HG03139 (cell line): ENCODE data around the gene ADARB2.
A peak's percentile ranks its signal among the peaks of the same experiment; 100 is the strongest.

Experiments used
- ATAC-seq: cut with Tn5 transposase; IDR thresholded peaks from one replicate; pipeline ENCODE4 v1.9.1; 2021; ENCODE audit not compliant: unreplicated experiment

The ADARB2 gene

DNA sequence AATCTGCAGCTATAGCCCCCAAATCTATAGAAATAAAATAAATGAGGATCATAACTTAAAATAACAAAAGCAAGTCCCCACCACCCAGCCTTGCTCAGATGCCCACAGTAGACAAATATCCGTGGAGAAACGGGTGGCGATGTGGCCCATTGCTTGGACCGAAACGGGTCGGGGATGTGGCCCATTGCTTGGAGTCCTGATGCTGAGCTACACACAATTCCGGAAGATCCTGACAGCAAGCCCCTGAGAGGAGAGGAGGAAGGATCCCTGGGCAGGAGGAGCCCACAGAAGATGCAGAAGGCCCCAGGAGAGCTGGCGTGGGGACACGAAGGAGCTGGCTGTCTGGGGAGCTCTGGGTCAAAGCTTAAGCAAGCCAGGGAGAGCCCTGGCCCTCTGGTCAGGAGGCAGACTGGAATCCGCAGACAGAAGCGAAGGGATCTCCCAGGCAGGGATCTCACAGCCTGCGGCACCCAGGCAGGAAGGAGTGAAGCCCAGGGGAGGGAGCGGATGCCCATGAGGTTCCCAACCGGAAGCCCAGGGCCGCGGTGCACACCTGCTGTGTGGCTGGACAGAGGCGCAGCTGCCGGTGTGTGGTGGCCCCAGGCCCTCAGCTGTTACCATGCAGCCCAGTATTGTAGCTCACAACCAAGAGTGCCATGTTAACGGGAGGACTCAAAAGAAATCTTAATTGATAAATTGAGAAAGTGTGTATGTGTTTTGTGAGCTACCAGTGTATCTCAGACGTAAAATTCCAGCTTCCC, 138.8 kb downstream of the ADARB2 start:
- ATAC-seq = no peak

DNA sequence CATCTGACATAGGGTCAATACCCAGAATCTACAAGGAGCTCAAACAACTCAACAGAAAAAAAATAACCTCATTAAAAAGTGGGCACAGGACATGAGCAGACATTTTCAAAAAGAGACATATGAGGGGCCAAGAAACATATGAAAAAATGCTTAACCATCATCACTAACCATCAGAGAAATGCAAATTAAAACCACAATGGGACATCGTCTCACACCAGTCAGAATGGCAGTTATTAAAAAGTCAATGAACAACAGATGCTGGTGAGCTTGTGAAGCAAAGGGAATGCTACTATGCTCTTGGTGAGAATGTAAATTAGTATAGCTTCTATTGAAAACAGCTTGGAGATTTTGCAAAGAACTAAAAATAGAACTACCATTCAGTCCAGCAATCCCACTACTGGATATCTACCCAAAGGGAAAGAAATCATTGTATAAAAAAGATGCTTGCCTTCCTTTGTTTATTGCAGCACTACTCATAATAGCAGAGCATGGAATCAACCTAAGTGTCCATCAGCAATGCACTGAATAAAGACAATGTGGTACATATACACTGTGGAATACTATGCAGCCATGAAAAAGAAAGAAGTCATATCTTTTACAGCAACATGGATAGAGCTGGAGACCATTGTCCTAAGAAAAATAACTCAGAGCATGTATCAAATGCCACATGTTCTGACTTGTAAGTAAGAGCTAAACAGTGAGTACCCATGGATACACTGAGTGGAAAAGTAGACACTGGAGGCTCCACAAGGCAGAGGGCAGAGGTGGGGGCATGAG, 139.8 kb downstream of the ADARB2 start:
- ATAC-seq = peak; percentile 58

DNA sequence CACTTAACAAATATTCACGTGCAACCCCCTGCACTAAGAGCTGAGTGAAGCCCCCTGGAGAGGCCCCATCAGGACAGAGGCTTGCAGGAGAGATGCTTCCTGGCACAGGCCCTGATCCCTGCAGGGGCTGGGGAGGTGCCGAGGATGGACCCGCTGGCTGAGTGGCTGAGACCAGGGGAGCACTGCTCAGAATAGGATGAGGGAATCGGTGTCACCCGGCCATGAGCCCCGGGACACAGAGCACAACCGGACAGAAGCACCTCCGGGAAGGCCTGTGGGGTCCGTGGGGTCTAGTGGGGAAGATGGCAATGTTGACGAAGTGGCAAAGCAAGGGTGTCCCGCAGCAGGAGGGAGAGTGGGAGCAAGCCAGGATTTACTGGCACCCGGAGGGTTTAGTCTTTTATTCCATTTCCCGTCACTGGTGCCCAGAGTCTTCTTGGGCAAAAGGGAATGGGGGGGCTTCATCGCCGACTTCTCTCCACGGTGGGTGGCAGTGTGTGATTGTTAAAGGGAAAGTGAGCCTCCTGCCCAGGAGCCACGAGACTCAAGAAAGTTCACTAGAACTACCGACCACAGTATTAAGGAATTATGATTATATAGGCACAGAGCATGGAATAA, 140.7 kb downstream of the ADARB2 start:
- no peak for ATAC-seq

DNA sequence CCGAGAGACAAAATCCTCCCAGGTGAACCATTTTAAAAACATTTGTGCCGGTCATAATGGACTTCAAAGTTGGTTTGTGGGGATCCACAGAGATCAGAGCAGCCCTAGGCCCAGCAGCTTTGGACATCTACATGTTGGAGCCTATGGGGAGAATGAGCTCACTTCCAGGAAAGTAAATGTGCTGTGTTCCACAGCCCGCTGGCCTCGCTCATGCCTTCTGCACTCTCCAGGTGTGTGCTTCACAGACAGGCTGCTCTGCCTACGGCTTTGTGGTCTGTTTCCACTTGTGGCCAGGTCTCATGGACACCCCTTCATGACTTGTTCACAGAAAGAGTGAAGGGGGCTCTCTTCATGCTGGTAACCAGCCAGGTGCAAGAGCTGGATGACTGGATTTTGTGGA, 141.6 kb downstream of the ADARB2 start:
- ATAC-seq = no peak

DNA sequence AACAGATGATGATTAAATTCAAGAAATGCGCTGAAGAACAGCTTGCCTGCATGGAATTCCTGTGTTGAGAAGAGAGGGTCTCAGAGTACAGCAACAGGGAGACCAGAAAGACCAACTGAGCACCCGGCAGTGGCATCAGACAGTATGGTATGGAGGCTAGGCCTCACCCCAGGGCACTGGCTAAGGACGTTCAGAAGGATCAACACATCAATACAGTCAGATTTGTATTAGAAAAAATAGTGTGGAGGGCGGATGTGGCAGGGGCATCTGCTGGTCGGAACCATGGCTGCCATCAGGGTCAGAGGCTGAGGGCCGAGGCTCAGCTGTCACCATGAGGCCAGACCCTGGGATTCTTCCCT, 142.1 kb downstream of the ADARB2 start:
- ATAC-seq = no peak

DNA sequence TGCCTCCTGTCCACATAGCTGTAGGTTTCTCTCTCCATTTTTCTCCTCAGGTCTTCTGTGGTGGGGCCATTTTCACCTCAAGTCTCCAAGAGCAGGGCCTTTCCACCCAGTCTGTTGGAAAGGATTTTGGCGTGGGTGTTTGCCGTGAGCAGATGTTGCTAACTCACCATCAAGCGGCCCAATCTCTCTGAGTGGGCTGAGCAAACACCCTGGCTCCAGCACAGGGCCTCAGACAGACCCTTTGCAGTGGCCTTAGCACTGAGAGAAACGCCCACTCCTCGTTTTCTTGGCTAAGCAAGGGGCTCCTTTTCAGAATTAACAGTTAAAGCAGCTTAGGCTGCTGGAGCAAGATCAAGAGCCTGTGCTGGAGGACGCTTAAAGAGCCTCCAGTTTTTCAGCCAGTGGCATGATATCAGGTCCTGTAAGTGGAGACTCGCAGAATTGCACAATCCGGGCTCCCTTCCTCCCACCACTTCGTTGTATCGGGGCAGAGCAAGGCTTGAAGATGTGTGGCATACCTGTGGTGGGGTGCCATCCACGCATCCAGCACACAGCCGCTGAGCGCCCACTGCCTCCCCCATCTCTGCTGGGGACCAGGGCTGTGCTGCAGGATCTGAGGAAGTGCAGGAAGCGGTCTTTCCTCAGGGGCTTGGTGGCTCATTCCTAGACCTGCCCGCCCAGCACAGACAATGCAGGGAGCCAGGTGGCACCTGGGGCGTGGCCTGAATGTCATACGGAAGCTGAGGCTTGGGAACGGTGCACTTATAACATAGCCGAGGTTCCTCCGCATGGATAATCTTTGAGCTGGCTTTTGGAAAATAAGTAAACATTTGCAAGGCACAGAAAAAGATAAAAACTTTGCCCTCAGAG, 142.7 kb downstream of the ADARB2 start:
- no peak for ATAC-seq

DNA sequence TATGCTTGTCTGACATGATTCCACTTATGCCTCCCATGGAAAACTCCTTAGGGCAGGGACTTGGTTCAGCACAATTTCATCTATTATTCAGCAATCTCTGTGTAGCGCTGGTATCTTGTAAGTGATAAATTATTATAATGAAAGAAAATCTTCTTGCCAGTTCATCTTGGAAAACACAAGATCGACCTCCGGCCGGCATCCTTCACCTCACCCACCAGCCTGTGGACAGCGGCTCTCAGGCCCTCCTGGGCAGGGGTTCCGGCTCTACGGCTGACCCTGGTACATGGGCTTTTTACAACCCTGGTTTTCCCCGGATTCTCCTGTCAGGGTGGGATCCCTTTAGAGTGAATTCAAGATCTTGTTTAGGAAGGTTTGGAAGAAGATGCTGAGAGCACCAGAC, 145.6 kb downstream of the ADARB2 start:
- no peak for ATAC-seq

DNA sequence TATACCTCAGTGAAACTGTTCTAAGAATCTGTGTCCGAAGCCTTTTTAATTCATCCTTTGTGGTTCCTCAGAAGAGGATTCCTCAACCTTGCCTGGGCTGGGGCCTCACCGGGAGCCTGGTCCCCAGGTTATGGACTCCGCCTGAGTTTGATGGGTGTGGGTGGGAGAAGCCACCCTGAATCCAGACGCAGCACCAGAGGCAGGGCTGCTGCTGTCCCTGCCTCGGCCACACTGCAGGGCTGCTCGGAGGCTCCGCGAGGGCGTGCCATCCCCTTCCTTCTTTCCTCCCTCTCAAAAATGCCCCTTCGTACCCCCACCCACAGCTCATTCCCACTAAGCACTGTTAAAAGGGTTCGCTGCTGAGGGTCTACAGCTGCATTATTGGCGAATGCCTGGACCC, 146.3 kb downstream of the ADARB2 start:
- ATAC-seq = no peak

DNA sequence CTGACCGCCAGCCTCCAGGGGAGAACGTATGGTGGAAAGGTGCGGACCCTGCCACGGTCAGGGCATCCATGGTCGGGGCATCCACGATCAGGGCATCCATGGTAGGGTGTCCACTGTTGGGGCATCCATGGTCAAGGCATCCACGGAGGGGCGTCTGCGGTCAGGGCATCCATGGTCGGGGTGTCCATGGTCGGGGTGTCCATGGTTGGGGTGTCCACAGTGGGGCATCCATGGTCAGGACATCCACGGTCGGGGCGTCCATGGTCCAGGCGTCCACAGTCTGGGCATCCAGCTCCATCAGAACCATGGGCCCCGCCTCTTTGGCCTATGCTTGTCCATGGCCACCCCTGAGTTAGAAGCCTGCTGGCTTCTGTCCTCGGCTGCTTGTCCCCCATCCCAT, 148.1 kb downstream of the ADARB2 start:
- no peak for ATAC-seq

DNA sequence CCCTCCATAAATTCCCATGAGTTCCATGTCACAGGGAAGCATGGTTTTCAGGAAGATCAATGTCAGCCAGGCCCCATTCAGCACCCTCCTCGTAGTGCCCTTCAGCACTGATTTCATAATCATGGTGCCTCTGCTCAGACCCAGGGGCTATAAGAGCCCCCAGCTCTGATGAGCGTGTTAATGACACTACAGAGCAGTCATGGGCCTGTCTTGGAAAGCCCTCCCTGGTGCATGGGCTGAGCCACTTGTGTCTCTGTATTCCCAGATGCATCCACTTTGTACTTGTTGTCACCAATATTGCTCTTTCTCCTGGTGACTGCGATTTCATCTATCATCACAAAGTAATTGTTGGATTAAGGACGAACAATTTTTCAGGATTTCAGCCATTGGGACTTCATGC, 154.6 kb downstream of the ADARB2 start:
- no peak for ATAC-seq

DNA sequence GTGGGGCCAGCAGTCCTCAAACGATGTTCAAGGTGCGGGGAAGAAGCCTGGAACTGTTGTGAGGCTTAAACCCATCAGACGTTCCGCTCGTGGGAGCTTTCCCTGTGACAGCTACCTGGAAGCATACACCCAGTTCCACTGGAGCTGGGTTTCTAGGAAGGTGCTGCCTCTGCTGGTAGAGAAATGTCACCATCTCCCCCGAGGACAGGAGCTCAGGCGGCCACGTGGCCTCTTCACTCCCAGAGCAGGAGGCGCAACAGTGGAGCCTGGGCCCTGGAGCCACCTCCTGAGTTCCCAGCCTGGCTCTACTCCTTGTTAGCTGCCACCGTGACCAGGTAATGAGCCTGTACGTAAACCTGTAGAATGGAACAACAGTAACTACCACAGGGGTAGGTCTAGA, 156.1 kb downstream of the ADARB2 start:
- ATAC-seq = no peak

DNA sequence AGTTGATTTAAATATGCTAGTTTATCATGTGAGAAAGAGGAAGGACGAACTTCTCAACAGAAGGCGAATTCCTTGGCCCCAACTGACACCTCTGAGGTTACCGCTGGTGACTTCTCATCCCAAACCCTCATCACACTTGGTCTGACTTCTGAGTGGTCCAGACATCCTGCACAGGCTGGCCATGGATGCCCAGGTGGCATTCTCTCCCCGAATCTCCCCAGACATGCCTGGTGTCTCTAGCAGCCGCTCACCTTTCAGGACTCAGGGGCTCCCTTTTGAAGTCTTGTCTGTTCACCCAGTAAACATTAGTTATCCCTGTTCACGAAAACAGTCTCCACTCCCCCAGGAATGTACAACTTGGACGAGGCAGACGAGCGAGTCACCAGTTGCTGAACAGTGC, 157.7 kb downstream of the ADARB2 start:
- ATAC-seq = no peak

DNA sequence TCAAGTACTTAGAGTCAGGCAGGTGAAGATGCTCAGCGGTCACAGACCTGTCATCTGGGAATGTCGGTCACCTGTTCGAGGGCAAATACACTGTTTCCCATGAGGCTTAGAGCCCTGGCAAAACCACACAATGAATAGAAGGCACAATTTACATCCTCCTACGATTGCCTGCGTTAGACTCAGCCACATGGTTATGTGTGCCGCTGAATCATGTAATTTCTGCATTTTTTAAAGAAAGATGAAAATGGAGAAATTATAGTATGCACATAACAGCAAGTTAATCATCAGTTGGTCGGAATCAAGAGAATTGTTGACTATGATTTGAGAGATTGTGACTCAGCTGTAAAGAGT, 158.2 kb downstream of the ADARB2 start:
- no peak for ATAC-seq

DNA sequence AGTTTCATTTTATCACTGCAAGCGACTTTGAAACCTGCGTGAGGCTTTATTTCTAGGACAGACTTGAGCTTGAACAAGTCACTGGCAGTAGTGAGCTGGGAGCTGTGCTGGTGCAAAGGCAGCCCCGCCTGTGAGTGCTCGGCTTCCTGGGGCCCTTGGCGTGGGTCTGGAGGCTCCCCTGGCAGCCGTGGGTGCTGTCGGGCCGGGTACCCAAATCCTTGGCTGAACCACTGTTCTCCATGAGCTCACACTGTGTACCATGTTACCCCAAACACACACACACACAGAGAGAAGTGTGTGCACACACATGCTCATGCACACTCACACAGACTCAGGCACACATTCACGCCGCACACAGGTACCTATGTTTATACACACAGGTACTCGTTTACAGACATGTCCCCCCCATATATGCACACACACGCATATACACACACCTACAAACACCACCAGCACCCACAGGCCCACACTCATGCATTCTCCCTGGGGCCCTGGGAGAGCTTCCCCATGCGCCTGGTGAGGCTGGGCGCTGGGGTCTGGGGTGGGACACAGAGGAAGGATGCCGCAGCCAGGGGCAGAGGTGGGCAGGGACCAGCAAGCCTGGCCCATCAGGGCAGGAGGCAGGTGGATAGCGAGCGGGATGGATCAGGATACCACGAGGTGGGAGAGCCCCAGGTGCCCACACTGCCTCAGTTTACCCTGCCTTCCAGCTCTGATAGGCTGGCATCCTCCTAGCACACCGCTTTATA, 158.8 kb downstream of the ADARB2 start:
- no peak for ATAC-seq

DNA sequence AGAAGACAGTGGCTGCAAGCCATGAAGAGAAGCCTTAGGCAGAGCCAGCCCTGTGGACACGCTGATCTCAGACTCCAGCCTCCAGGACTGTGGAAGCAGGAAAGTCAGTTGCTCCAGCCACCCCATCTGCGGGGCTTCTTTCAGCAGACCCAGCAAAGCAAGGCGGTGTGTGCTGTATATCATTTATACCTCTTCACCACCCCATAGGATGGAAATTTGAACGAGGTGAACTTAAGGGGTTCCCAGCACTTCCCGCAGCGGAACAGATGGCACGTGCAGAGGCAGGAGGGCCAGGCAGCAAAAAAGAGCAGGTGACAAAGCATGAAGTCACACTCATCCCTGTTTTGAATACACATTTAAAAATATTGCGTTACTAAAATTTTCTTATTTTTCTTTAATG, 159.4 kb downstream of the ADARB2 start:
- no peak for ATAC-seq

DNA sequence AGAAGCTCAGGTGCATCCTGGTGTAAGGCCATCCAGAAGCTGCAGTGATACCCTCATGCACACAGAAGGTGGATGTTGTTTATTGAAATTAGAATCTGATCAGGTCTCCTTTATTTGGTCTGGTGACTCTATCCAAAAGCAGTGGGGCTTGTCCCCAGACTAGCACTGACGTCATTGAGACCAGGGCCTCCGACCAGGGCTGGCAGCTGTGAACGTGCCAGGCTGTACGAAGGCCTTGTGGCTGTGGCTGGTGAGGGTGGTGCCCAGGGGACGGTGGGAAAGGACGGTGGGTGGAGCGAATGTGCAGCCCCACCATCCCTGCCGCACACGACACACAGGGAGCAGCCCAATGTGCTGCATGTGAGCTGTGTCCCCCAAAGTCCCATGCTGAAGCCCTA, 160.0 kb downstream of the ADARB2 start:
- ATAC-seq = no peak

DNA sequence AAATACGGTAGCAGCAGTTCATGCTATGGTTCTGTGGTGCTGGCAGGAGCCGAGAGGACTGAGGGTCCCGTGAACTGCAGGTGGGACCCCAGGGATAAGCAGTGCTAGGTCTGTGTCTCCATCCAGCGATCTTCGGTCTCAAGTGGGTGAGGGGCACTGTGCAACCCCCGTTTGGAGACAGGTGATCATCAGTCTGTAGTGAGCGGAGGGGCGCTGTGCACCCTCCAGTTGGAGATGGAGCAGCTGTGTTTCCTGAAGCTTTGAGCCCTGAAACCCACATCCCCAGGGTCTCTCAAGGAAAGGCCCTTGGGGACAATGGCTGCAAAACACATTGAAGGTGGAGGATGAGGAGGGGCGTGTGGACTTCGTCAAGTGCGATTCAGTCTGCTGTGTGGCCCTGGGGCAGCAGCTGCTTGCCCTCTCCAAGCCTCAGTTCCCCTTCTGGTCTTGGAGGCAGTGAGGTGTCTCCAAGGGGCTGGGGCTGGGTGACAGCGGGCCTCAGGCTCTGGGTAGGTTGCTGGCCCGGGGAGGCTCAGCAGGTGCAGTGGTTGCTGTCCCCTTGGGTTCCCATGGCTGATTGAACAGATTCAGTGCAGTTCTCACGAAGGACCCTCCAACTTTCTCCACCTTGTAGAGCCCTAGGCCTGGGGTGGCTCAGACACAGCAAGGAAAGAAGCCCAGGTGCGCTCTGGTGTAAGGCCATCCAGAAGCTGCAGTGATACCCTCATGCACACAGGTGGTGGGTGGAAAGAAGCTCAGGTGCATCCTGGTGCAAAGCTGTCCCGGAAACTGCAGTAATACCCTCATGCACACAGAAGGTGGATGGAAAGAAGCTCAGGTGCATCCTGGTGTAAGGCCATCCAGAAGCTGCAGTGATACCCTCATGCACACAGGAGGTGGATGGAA, 160.6 kb downstream of the ADARB2 start:
- ATAC-seq = no peak

DNA sequence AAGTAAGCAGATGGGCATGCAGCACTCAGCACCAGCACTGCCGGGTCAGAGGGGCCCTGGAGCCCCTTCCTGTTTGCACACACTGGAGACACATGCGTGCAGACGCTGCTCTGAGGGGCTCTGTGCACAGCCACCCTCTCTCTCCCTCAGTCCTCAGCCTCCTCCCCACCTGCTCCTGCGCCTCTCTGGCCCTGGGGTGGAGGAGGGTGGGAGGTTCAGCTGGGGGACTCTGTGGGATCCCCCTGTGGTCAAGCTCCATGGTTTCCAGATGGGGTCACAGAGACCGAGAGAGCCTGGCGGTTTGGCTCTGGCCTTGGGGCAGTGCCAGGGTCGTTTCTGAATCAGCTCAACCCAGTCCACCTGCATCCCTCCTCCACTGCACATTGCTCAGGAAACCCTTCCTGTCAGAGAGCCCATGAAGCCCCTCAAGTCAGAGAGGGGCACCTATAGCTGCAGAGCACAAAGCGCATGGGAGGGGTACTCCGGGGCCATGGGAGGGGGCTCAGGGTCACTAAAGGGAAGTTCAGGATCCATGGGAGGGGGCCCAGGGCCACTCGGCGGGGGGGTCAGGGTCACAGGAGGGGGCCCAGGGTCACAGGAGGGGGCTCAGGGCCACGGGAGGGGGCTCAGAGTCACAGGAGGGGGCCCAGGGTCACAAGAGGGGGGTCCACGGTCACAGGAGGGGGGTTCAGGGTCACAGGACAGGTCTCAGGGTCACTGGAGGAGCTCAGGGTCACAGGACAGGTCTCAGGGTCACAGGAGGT, 161.7 kb downstream of the ADARB2 start:
- no peak for ATAC-seq

DNA sequence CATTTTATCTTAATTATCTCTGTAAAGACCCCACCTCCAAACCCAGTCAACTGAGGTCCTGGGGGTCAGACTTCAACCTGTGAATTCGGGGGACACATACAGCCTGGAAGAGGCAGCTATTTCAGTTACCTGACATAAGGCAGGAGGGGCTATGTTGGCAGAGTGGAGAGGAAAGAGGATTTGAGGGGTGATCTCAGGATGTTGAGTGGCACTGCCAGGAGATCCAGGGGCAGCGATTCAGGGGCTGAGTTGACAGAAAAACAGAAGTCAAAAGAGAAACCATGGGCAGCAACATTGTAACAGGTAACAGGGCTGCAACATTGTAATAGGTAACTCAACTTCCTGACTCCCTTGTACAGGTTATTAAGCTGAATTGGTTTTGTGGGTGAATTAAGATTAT, 162.6 kb downstream of the ADARB2 start:
- no peak for ATAC-seq
